Measurements from ENCODE around the gene RAB37. TPM values are rescaled to one million over a fixed set of nuclear protein-coding genes. Genes with fewer than 3 reads are reported as not detected.

Gene RAB37
- total and polyA plus RNA-seq, 2 of the 8 experiments (the other 6 are each of a cell fraction or from before 2014, with no cell fraction given) = 5.5 to 6.1 TPM

DNA sequence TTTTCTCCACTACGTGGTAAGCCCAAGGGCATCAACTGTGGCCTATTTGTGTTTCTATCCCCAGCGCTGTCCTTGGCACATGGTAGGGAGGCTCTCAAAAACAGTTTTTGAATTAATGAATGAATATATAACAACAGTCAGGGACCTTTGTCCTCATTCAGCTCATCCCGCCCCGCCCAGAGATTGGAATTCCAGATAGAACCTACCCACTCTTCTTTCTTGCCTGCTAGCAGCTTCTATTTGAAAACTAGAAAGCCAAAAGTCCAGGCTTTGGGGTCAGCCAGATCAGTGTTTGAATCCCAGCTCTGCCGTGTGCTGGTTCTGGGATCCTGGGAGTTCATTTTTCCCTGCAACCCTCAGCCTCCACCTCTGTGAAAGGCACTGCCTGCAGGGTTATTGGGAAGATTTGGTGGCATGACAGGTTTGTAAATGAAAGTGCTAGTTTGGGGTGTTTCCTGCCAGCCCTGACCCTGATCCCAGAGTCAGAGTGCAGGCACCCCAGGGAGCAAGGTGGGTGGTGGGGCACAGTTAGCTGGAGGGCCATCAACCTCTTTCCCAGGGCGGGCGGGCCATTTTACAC lies 15.9 kb downstream of the RAB37 start:
- FAIRE-seq (no peak), DNase-seq (ENCODE audit: low read depth in 1 of 2, low spot score in 2 of 2) (no peak)
- Histone ChIP-seq H4K20me1 (replicated peaks in 1 of 2; ENCODE audit: control insufficient read depth in 1 of 2, insufficient read depth in 2 of 2, low read length in 2 of 2) (peaks cover 19 to 34% of the 10 kb centered on the region in 2 experiments), H4K5ac (ENCODE audit: insufficient read length, low read depth, low read length) (no peak overlapping the region), H4K91ac (replicated peaks; ENCODE audit: insufficient read length, low read length) (no peak overlapping the region), H3K4ac (replicated peaks; ENCODE audit: insufficient read length, low read depth, low read length) (no peak overlapping the region), H2BK12ac (ENCODE audit: low read depth, low read length) (no peak overlapping the region), H2AFZ (ENCODE audit: low read length) (no peak overlapping the region), H3K9ac (replicated peaks in 1 of 4; ENCODE audit: extremely low read depth in 1 of 4, low read depth in 3 of 4, low read length in 3 of 4) (no peak overlapping the region), H3K18ac (ENCODE audit: extremely low read depth, low read length) (no peak overlapping the region), H3K27me3 (replicated peaks in 1 of 4; ENCODE audit: control insufficient read depth in 3 of 4, extremely low read depth in 1 of 4, insufficient read depth in 3 of 4, low read length in 3 of 4) (no peaks in the 10 kb centered on the region), H3K9me3 (ENCODE audit: insufficient read depth in 2 of 2, low read depth in 1 of 2, low read length in 1 of 2) (no peaks in the 10 kb centered on the region), H3K4me3 (ENCODE audit: extremely low read depth in 1 of 4, insufficient read depth in 2 of 4, low read depth in 3 of 4, low read length in 4 of 4) (no peak overlapping the region), H3K56ac (replicated peaks; ENCODE audit: insufficient read length, low read depth, low read length) (no peak overlapping the region), H3K23ac (ENCODE audit: insufficient read length) (no peak overlapping the region), H3K4me1 (replicated peaks in 1 of 4; ENCODE audit: control insufficient read depth in 3 of 4, insufficient read depth in 4 of 4, low read length in 3 of 4) (peaks cover 0 to 31% (median 16%) of the 10 kb centered on the region in 4 experiments; a peak in 6 of 7 replicates), H3K27ac (ENCODE audit: low read depth, low read length) (no peak overlapping the region), H4K8ac (ENCODE audit: extremely low read depth, insufficient read depth, low read length) (no peak overlapping the region), H3K36me3 (ENCODE audit: control insufficient read depth in 2 of 4, insufficient read depth in 4 of 4, low read length in 3 of 4) (peaks cover 0 to 5% (median 0%) of the 10 kb centered on the region in 4 experiments; a peak in 1 of 8 replicates), H3K4me2 (ENCODE audit: insufficient read depth in 1 of 2, low read depth in 2 of 2, low read length in 2 of 2) (0 out of 4 replicates have a peak overlapping the region, but pooled peaks of 1 of the 2 experiments have one; percentile 9), H3K79me2 (ENCODE audit: control insufficient read depth in 1 of 2, insufficient read depth in 2 of 2, low read length in 2 of 2) (peaks cover 7 to 85% of the 10 kb centered on the region in 2 experiments; a peak in 3 of 4 replicates), H3K79me1 (ENCODE audit: low read depth, low read length) (peaks cover 24% of the 10 kb centered on the region), H2BK120ac (replicated peaks; ENCODE audit: low read depth, low read length) (no peak overlapping the region), H2BK20ac (ENCODE audit: low read length) (no peak overlapping the region), H3K23me2 (ENCODE audit: low read depth, low read length) (peaks cover 11% of the 10 kb centered on the region), H2AK5ac (ENCODE audit: low read depth, low read length) (no peak overlapping the region), H2BK15ac (ENCODE audit: low read length) (no peak overlapping the region), H2BK5ac (ENCODE audit: low read depth, low read length) (no peak overlapping the region), H3K14ac (ENCODE audit: insufficient read length) (no peak overlapping the region)
- ChIA-PET CTCF (ENCODE audit: partially characterized antibody) (interaction anchor here (0.8 to 15.7 kb wide), 6 partner anchors 7 to 151 kb away, joined by 3 to 231 read pairs (median 22); partner anchors contain the start of genes NAT9 and RAB37), POLR2A (ENCODE audit: partially characterized antibody) (interaction anchor here (1.2 to 9.3 kb wide), 5 partner anchors 9 to 22 kb away, joined by 3 to 70 read pairs (median 54); partner anchors contain the start of genes NAT9 and RAB37)
- TF ChIP-seq, protein P1, sequence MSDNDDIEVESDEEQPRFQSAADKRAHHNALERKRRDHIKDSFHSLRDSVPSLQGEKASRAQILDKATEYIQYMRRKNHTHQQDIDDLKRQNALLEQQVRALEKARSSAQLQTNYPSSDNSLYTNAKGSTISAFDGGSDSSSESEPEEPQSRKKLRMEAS (IDR thresholded peaks at IDR 0.05) = no peak
- TF ChIP-seq FOSL1 (IDR thresholded peaks at IDR 0.05; ENCODE audit: insufficient read depth, low read depth, low read length) = no peak
- no peak for TF ChIP-seq TAF1 (IDR thresholded peaks at IDR 0.05; ENCODE audit: low read depth, low read length)
- WGBS, 2 experiments (ENCODE audit: extremely low coverage in 1 of 2, insufficient coverage in 1 of 2, insufficient read length in 1 of 2, insufficient replicate concordance in 2 of 2, low coverage in 1 of 2, low lambda C conversion rate in 2 of 2, missing lambda C conversion rate in 1 of 2) = 87% methylated on average over 7 of the region's 7 CpGs; no CpG with 5 or more reads in 1 of the 2 experiments

Data from H1 (cell line).